ENCODE results near the gene FILIP1L. TPM values are rescaled to one million over a fixed set of nuclear protein-coding genes. Genes with fewer than 3 reads are reported as not detected.
A peak's percentile ranks its signal among the peaks of the same experiment; 100 is the strongest.

FILIP1L gene
- total RNA-seq, 4 donors from 2014 or later, result 113 to 149 (median 122) TPM

GRCh38 chr3:99947356-99947755 is 166.9 kb downstream of the FILIP1L start:
- Histone ChIP-seq H3K36me3 (no peaks in the 10 kb centered on the region), H3K9me3 (no peaks in the 10 kb centered on the region), H3K27me3 (no peaks in the 10 kb centered on the region), H3K4me3 (no peak overlapping the region), H3K4me1 (peaks cover 12 to 69% (median 13%) of the 10 kb centered on the region in 3 donors), H3K27ac (no peak overlapping the region)
- 27 to 43% methylated on average over 3 of the region's 3 CpGs for WGBS, 2 donors (ENCODE audit: low coverage in 1 of 2)
- ATAC-seq, result no peak
- no peak for TF ChIP-seq CTCF (IDR thresholded peaks at IDR 0.05)
- TF ChIP-seq POLR2AphosphoS5 (IDR thresholded peaks at IDR 0.05), result no peak
- no peak for TF ChIP-seq EP300 (IDR thresholded peaks at IDR 0.05)
- no peak for TF ChIP-seq POLR2A (IDR thresholded peaks at IDR 0.05)

- Histone ChIP-seq H3K9me3 (no peaks in the 10 kb centered on the region), H3K27ac (peak overlapping the region; percentile 41 to 69 (median 53)), H3K4me3 (no peak overlapping the region), H3K36me3 (no peaks in the 10 kb centered on the region), H3K27me3 (no peaks in the 10 kb centered on the region), H3K4me1 (peaks cover 12 to 71% (median 13%) of the 10 kb centered on the region in 3 donors)
- TF ChIP-seq POLR2A (IDR thresholded peaks at IDR 0.05) (no peak), EP300 (IDR thresholded peaks at IDR 0.05) (no peak), POLR2AphosphoS5 (IDR thresholded peaks at IDR 0.05) (no peak), CTCF (IDR thresholded peaks at IDR 0.05) (no peak)
- no peak for ATAC-seq
- WGBS, 2 donors (ENCODE audit: low coverage in 1 of 2), result 0 to 49% methylated on average over 1 to 5 of the region's 5 CpGs
These were observed 168.8 kb downstream of the FILIP1L start for GRCh38 chr3:99945328-99945995.

- no peaks in the 10 kb centered on the region for H3K9me3 ChIP-seq
- no peaks in the 10 kb centered on the region for H3K36me3 ChIP-seq
- H3K27ac ChIP-seq, result peak overlapping the region in 2 of 4 donors; percentile 59 to 69
- no peak for ATAC-seq
- no peak overlapping the region for H3K4me3 ChIP-seq
- peaks cover 16 to 74% (median 18%) of the 10 kb centered on the region in 3 donors for H3K4me1 ChIP-seq
- WGBS, 2 donors (ENCODE audit: low coverage in 1 of 2), result 53% methylated on average over 4 of the region's 4 CpGs
- no peaks in the 10 kb centered on the region for H3K27me3 ChIP-seq
- TF ChIP-seq CTCF (IDR thresholded peaks at IDR 0.05), result no peak
- TF ChIP-seq POLR2A (IDR thresholded peaks at IDR 0.05), result no peak
- TF ChIP-seq EP300 (IDR thresholded peaks at IDR 0.05), result no peak
- TF ChIP-seq POLR2AphosphoS5 (IDR thresholded peaks at IDR 0.05), result no peak
These were observed 170.2 kb downstream of the FILIP1L start for GRCh38 chr3:99943931-99944761.

GRCh38 chr3:99941211-99941610 is 173.1 kb downstream of the FILIP1L start:
- 71 to 75% methylated on average over 1 of the region's 1 CpG for WGBS, 2 donors (ENCODE audit: low coverage in 1 of 2)
- no peaks in the 10 kb centered on the region for H3K36me3 ChIP-seq
- H3K27me3 ChIP-seq, result no peaks in the 10 kb centered on the region
- H3K27ac ChIP-seq, result no peak overlapping the region
- peaks cover 18 to 84% (median 24%) of the 10 kb centered on the region in 3 donors for H3K4me1 ChIP-seq
- no peak overlapping the region for H3K4me3 ChIP-seq
- TF ChIP-seq POLR2A (IDR thresholded peaks at IDR 0.05) (no peak), POLR2AphosphoS5 (IDR thresholded peaks at IDR 0.05) (no peak), EP300 (IDR thresholded peaks at IDR 0.05) (no peak), CTCF (IDR thresholded peaks at IDR 0.05) (no peak)
- no peaks in the 10 kb centered on the region for H3K9me3 ChIP-seq
- no peak for ATAC-seq
